LoVo (cell line): ENCODE results near the gene SPEM2.

Experiments
- DNase-seq: peaks from one replicate; pipeline ENCODE4 v3.0.0-alpha.2; 2016; ENCODE audit warnings: low spot score

The SPEM2 gene

DNA sequence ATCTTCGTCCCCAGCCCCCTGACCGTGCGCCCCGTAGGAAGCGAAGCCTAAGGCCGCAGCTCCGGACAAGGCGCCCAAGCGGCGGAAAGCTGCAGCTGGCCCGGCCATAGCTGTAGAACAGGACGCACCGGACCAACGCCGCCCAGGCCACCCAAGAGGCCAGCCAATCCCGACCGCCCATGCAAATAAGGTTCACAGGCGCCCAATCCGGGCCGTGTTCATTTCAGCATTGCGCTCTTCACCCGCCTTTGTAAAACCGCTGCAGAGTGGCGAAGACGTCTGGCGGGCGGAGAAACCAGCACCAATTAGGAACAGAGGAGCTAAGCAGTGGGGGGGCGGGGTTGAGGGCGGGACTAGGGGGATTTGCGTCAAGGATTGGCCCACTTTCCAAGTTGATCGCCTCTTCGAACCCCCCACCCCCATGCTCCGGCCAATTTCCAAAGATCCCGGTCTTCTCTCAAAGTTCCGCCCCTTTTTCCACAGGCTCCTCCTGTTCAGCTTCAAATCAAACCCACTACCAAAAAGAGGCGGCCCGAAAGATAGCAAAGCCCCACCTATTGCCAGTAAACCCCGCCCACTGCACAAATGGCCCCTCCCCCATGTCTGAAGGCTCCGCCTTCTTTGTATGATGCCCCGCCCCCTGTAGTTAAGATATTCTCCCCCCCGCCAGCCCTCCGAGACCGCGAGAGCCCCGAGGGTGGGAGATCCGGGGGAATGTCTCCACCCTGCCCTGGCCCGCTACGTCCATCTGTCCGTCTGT, 21.3 kb upstream of the SPEM2 start, which contains the start of gene TMEM256:
Gene TMEM256 (minus strand): TSS at position 121 of the 760 bp plus-strand sequence. CDS start 13 bp downstream, at position 108.
- DNase-seq = peak; percentile 99

DNA sequence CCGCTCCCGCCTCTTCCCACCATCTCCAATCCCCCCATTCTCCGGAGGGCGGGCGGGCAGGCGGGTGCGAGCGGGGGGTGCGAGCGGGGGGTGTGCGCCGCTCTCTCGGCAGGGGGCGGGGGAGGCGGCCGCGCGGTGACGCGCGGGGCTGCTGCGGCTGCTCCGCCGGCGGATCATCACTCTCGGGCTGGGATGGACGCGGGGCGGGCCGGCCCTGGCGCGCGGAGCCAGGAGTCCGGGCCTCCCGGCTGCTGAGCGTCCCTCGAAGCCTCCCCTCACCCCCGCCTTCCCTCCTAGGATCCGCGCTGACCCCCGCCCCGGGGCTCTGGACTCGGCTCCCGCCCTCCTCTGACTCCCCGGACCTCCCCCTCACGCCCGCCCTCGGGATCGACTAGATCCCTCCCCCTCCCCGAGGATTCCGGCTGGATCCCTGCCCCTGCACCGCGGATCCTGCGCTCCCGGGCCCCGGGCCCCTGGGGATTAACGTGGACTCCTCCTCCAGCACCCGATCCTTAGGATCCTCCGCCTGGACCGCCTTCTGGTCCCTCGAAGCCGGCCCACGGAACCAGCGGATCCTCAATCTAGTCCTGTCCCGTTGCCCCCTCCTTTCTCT, 20.6 kb upstream of the SPEM2 start:
- DNase-seq = no peak

DNA sequence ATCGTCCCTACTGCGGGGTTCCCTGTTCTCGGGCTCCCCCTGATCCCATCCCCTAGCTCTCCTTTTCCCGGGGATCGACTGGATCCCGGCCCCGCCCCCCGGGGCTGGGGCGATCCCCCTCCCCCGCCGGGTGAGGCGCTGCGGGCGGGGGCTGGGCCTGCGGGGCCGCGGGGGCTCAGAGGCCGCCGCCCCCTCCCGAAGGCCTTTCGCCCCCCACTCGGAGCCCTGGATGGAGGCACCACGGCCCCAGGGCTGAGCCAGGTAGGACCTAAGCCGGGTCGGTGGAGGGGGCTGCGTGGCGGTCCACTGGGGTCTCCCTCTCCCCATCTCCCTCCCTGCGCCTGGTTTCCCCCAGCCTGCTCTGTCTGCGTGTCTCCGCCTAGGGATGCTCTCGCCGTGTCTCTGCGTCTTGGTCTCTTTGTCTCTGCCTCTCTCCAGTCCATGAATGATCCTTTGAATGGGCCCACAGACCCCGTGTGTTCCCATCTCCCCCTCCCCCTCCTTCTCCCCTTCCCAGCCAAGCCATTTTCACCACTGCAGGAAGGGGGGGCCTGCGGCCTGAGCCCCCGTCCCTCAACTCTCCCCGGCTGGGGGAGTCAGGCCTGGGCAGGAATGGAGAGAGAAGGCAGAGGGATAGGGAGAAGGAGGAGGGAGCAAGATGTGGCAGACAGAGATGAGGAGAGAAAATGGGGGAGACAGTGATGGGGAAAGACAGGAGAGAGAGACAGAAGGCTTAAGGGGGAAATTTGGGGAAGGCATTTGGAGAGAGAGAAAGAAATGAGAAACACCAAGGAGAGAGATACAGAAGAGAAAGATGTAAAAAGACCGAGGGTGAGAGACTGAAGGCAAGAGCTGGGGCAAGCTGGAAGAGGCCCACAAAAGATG, 19.8 kb upstream of the SPEM2 start:
- no peak for DNase-seq

- no peak for DNase-seq
Measured at GRCh38 chr17:7406235-7406825, 19.1 kb upstream of the SPEM2 start.

DNA sequence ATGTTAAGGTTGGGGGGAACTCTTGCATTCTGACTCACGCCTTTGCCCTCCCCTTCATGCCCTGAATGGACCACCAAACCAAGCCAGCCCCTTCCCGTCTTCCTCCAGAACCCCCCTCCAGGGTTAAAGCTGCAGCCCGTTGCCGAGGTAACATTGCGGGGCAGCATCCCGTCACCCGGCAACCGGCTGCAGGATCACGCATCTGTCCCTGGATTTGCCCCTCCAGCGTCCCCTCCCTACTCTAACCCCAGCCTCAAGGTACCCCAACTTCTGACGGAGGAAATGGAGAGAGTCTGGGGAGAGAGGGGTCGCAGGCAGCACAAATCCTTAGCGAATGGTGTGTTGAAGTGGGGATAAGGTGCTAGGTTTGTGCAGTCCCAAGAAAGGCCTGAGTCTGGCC, 18.3 kb upstream of the SPEM2 start:
- DNase-seq = no peak

- no peak for DNase-seq
Measured at GRCh38 chr17:7407485-7408251, 17.7 kb upstream of the SPEM2 start, which contains the start of gene NLGN2. Gene NLGN2 (plus strand): TSS chr17:7407845. CDS start chr17:7408256, 411 bp downstream.

DNA sequence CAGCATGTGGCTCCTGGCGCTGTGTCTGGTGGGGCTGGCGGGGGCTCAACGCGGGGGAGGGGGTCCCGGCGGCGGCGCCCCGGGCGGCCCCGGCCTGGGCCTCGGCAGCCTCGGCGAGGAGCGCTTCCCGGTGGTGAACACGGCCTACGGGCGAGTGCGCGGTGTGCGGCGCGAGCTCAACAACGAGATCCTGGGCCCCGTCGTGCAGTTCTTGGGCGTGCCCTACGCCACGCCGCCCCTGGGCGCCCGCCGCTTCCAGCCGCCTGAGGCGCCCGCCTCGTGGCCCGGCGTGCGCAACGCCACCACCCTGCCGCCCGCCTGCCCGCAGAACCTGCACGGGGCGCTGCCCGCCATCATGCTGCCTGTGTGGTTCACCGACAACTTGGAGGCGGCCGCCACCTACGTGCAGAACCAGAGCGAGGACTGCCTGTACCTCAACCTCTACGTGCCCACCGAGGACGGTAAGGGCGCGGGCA, 17.1 kb upstream of the SPEM2 start:
- DNase-seq = no peak

DNA sequence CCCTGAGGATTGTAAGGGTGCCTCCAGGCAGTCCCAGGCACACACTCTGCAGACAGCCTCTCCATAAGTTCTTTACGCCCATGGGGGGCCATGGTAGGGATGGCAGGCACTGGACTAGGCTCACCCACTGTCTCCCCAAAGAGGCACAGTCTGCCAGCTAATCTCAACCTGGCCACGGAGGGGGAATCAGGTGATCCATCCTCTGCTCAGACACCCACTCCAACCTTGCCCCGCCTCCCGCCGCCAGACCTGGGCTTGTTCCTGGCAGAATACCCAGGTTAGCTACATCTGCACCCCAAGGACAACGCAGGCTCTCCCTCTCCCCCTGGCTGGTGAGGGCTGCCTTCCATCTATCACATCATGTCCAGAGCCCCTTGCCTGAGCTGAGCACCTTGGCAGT, 16.6 kb upstream of the SPEM2 start:
- DNase-seq = no peak

GRCh38 chr17:7409716-7410115, 15.7 kb upstream of the SPEM2 start:
- DNase-seq = no peak

- DNase-seq = no peak
Measured at GRCh38 chr17:7410634-7411426, 14.6 kb upstream of the SPEM2 start.

- no peak for DNase-seq
Measured at GRCh38 chr17:7411427-7411750, 14.0 kb upstream of the SPEM2 start.

DNA sequence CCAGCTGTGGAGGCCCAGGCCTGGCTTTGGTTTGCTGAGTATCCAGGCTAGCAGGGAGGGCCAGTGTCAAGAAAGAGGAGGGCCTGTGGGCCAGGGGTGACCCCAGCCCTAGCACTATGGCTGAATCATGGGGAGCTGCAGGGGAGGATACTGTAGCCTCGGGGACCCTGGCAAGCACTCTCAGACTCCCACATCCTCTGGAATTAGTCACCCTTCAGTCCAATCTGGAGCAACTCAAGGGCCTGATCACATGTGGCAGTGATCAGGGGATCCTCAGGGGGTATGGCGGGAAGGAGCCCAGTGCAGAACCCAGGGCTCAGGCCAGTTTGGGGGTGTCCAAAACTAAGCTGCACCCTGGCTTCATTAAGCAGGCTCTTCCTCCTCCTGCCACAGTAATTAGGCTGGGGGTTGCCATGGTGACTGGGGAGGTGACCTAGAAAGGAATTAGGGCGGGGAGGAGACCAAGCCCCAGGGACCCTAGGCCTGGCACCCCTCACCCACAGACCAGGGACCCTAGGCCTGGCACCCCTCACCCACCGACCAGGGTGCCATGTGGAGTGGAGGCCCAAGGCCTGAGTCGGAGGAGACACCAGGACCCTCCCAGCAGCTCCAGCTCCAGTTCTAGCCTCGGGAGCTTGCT, 11.9 kb upstream of the SPEM2 start:
- DNase-seq = no peak

GRCh38 chr17:7414837-7415236, 10.6 kb upstream of the SPEM2 start:
- no peak for DNase-seq

- no peak for DNase-seq
Measured at GRCh38 chr17:7415784-7416183, 9.6 kb upstream of the SPEM2 start.

- DNase-seq = no peak
Measured at GRCh38 chr17:7416323-7416722, 9.1 kb upstream of the SPEM2 start.

DNA sequence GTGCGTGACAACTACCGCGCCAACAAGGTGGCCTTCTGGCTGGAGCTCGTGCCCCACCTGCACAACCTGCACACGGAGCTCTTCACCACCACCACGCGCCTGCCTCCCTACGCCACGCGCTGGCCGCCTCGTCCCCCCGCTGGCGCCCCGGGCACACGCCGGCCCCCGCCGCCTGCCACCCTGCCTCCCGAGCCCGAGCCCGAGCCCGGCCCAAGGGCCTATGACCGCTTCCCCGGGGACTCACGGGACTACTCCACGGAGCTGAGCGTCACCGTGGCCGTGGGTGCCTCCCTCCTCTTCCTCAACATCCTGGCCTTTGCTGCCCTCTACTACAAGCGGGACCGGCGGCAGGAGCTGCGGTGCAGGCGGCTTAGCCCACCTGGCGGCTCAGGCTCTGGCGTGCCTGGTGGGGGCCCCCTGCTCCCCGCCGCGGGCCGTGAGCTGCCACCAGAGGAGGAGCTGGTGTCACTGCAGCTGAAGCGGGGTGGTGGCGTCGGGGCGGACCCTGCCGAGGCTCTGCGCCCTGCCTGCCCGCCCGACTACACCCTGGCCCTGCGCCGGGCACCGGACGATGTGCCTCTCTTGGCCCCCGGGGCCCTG, 8.3 kb upstream of the SPEM2 start:
- DNase-seq = no peak

GRCh38 chr17:7418472-7419152, 6.8 kb upstream of the SPEM2 start:
- DNase-seq = no peak

DNA sequence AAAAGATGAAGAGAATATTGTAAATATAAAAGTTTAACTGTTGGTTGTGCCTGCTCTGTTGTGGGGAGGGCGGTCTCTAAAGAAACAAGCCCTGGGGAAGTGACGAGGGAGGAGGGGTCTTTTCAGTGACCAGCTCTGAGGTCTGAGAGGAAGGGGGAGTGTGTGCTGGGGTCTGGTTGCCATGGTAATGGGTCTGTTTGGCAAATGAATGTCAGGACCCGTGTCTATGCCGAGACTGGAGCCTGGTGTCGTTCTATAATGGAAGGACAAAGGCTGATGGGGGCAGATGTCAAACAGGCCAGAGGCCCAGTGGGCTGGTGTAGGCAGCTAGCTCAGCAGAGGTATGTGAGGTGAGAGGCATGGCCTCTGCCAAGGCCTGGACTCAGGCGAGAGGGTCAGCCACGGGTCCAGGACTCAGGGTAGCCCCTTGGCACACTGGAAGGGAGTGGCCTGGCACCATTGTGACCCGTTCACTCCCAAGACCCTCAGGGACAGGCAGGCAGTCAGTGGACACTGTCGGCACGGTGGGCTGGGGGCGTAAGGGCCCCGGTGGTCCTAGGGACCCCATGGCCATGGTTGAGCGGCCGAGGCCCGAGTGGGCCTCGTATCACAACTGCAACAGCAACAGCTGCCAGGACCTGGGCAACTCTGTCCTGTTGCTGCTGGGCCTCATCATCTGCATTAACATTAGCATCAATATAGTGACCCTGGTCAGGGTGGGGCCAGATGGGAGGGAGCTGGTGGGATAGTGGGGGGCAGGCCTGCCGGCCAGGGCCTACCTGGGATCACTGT, 5.4 kb upstream of the SPEM2 start, which contains the start of gene SPEM1:
Gene SPEM1 (plus strand): TSS at position 506 of the 792 bp plus-strand sequence. CDS start 61 bp downstream, at position 567.
- DNase-seq = no peak
